A549 (cell line): Measurements from ENCODE around the gene COX7C.

Experiments
- BCL3 ChIP-seq: fragments of >200 bp; sonication (Bioruptor Twin); formaldehyde crosslinking; IDR thresholded peaks from 3 replicates; pipeline ENCODE4 v1.6.1; 2016
- CEBPB ChIP-seq, 2 experiments: fragments of >200 bp in 1 of 2; sonication (Bioruptor Twin) in 1 of 2; formaldehyde crosslinking in 1 of 2; IDR thresholded peaks; 2 replicates each; pipeline ENCODE4 v1.6.1; 2012 to 2016
- CTCF ChIP-seq: fragments of >200 bp; sonication (Bioruptor Twin); formaldehyde crosslinking; IDR thresholded peaks from 3 replicates; pipeline ENCODE4 v1.5.1; 2016
- EP300 ChIP-seq, 2 experiments: fragments of >200 bp; sonication (Bioruptor Twin); formaldehyde crosslinking; IDR thresholded peaks; 2 replicates in 1 of 2; 3 replicates in 1 of 2; pipeline ENCODE4 v1.6.1; 2016 to 2017
- POLR2A ChIP-seq: IDR thresholded peaks from 2 replicates; pipeline ENCODE4 v1.6.1; 2012; ENCODE audit warnings: mild to moderate bottlenecking, low read length
- RFX5 ChIP-seq: fragments of 450-650 bp; IDR thresholded peaks from 2 replicates; pipeline ENCODE4 v1.7.1; 2014; ENCODE audit warnings: antibody characterized with exemption, mild to moderate bottlenecking, moderate library complexity
- USF2 ChIP-seq: fragments of 450-650 bp; IDR thresholded peaks from 2 replicates; pipeline ENCODE4 v1.6.1; 2014; ENCODE audit warnings: antibody characterized with exemption

- no peak for TF ChIP-seq CEBPB (IDR thresholded peaks at IDR 0.05)
- TF ChIP-seq EP300 (IDR thresholded peaks at IDR 0.05), result no peak
- TF ChIP-seq CTCF, result no peak
- TF ChIP-seq POLR2A, result no peak
- TF ChIP-seq RFX5, result no peak
- no peak for TF ChIP-seq BCL3
- no peak for TF ChIP-seq USF2
These were observed 49.2 kb downstream of the COX7C start for GRCh38 chr5:86666981-86667380.
